Hematopoietic multipotent progenitor cell treated with erythropoietin and hydrocortisone succinate and interleukin-3 and kit ligand, for 4 days (in vitro differentiated cells): ENCODE measurements around the gene LIPC.

Experiments used
- DNase-seq: peaks from one replicate; pipeline ENCODE4 v3.0.0-alpha.2; 2015

Gene LIPC

GRCh38 chr15:58437531-58438105 lies 5.8 kb downstream of the LIPC start:
- DNase-seq = no peak

GRCh38 chr15:58438111-58438510 lies 6.3 kb downstream of the LIPC start:
- DNase-seq = no peak

DNA sequence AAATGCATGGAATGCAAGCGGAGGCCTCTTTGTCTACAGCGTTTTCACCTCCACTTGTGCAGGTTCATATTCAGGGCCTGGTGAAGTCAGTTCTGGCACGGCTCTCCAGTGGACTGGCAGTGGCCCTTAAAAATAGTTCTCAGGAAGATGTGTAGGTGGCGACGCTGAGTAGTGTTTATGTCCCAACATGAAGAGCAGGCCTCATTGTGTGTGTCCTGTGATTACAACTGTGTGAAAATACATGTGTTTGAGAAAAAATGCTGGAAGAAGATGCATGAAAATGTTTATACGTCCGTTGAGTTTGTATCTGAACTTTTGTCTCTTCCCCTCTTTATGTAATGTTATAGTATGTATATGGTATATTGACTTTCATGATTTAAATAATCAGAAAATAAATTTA lies 7.2 kb downstream of the LIPC start:
- DNase-seq = peak; percentile 86

- no peak for DNase-seq
These were observed 8.5 kb downstream of the LIPC start for GRCh38 chr15:58440158-58440910.

DNA sequence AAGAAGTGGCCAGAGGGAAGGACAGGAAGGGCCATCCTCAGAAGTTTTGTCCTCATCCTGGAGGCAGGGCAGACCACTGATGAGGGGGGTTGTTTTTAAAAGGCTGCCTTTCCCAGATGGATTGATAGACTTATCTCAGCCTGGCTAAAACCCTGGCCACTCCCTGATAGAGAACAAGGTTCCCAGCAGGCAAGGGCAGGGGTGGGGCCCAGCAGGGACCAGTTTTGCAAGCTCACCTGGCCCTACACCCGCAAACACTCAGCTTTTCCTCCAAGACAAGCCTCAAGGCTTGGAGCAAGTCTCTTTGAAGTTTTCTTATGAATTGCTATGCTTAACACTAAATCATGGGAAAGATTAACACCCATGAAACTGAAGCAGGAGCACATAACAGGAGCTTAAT lies 9.1 kb downstream of the LIPC start:
- DNase-seq = no peak

DNA sequence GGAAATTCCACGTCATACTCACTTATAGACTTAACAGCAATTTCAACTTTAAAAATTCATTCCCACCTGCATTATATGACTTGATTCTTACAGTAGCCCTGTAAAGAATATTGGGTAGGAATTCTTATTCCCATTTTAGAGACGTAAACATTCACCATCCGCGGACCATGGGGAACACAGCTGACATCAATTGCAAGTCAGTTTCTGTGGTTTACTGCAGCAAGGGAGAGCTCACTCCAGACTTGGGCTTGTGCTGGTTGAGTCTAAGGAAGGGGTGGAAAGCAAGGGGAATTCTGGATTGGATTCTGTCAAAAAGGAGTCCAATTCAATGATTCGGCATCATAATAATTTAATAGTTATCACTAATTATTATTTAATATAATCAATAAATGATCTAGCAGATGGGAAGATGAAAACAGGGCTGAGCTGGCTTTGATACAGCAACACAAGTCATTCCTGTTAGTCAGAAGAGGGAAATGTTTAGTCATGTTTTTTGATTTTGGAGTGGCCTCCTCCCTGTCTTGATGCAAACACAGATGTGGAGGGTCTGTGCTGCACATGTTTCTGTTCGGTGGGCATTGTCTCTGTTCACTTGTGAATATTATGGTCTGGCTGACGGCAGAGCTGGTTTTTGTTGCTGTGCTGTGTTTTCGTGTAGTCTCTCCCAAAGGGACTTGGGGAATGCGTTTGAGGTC lies 9.7 kb downstream of the LIPC start:
- no peak for DNase-seq

DNA sequence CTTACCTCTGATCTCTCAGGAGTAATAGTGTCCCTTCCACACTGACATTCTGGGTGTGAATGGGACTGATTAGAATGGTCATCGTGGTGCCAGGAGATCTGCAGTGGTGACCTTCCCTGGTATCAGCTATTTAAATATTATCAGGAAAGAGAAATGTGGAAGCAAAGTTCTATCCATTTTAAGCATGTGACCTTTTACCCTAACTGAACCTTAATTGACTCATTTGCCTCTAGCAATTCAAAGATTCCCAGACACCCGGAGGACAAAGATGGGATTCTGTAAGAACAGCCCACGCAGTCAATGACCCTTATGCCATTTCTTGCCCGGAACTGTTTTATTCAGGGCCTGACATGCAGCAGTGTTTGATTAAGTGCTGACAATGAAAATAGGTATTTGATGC lies 10.3 kb downstream of the LIPC start:
- no peak for DNase-seq

DNA sequence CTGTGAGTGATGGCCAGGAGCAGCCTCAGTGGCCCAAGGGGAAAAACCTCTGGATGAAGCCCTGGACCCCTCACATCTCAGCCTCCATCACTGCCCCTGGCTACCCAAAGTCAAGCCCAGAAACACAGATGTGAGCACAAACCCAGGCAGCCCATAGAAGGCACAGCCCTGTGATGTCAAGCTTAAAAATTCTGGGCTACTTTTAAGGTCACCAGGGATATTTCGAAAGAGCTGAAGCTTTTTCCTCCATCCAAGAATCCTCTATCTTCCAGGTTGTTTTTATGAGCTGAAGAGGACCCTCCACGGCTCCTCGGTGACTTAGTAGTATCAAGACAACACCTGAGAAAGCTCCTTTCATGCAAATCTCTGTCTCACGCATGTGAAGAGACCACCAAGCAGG lies 11.5 kb downstream of the LIPC start:
- no peak for DNase-seq

DNA sequence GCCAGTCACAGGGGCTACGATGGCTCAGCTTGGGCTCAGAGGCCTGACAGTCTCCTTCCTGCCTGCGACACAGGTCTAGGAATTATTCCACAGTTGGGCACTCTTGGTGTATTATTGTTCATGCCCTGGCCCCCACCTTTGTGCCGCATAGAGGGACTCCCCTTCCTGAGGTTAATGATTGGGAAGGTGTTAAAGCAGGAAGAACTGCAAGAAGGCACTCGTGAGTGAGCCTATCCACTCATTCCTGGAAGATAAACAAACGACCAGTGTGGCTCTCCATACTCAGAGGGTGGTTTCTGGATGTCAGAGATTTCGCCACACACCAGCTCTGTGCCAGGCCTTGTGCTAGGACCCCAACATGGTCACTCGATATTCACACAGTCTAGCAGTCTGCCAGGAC lies 12.3 kb downstream of the LIPC start:
- DNase-seq = no peak

DNA sequence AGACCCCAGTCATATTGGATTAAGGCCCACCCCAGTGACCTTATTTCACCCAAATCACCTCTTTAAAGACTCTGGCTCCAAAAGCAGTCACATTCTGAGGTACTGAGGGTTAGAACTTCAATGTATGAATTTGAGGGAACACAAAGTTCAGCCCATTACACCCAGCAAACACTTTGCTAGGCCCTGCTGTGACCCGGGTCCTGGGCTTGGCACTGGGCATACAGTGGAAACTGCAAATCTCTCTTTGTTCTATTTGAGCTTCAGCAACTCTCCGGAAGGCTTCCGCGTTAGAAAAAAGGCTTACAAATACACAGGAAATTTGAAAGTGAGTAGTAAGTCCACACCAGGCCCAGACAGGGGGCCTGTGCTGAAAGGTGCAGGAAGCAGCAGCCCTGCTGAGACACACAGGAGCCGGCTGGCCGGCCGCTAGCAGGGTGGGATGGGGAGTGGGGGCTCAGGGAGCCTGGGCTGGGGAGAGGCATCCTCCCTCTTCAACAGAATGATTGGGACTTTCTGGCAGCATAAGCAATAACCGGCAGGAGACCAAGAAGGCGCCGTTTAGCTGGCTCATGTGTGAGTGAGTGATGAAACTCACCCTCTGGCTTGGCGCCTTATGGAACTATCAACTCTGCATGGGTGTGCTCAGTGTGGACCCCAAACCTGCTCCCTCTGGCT lies 13.0 kb downstream of the LIPC start:
- no peak for DNase-seq

DNA sequence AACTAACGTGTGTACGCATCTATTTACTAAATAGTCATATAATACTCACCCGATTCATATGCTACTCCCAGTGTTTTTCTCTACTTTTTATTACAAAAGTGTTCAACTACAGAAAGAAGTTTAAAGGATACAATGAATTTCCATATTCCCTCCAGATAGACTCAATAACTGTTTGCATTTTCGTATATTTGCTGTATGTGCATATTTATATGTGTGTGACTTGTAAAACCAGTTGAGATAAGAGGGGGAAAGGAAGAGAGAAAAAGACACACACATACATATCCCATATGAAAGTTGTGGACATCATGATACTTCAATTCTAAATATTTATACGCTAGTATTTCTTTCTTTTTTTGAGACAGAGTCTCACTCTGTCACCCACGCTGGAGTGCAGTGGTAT lies 14.1 kb downstream of the LIPC start:
- no peak for DNase-seq

GRCh38 chr15:58446521-58446920 lies 14.7 kb downstream of the LIPC start:
- DNase-seq = no peak

DNA sequence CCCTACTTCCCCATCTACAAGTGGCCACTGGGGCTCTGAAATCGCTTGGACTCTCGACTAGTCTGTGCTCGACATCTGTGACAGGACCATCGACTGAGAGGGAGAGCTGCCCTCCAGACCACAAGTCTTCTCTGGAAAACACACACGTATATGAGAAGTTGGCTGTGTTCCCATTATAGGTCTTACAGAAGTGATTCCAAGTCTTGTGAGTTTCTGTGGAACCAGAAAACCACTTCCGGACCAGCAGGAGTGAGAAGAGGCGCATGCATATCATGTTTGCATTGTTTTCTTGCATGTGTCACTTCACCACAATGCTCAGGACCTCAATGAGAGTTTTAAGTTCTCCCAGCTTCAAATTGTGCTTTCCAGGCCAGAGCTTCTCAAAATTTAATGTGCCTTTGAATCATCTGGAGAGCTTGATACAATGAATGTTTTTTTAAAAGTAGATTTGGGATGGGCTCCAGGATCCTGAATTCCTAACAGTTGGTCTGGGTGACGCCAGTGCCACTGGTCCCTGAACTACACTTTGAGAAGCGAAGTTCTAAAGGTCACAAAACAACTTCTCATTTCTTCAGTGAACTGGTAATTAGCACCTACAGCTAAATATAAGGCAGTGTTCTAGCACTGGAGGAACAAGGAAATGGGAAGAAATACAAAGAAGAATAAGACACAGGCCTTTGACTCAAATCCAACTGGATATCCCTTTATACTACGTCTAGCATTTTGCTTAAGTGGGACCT lies 15.7 kb downstream of the LIPC start:
- DNase-seq = peak; percentile 50

DNA sequence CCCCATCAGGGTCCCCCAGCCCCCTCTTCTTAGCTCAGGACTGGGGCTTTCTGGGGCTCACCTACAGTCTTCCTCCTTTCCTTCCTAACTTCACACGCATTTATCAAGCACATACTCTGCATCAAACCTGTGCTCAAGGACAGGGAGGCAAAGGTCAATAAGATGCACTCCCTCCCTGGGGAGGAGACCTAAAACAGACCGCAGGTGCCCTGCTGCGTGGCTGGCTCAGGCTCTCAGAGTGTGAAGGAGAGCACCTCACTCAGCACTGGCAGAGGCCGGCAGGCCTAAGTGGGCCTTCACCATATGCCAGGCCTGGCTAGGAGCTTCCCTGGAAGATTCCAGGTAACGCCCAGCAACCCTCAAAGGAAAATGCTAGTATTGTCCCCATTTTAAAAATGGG lies 16.5 kb downstream of the LIPC start:
- no peak for DNase-seq

DNA sequence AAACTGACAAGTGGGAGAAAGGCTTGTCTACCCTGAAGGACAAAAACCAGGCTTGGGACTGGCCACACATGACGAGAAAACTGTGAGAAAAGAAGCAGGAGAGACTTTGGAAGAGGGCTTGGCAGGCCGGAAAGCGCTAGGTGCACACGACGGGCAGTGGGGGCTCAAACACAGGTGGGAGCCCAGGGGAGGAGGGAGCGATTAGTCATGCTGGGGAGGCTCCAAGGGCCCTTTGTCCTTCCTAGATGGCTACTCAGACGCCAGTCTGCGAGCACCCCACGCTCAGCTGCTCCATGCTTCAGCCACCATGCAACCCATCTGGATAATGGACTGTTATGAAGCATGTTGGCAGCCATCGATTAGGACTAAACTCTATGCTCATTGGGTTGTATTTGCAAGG lies 17.1 kb downstream of the LIPC start:
- DNase-seq = no peak

DNA sequence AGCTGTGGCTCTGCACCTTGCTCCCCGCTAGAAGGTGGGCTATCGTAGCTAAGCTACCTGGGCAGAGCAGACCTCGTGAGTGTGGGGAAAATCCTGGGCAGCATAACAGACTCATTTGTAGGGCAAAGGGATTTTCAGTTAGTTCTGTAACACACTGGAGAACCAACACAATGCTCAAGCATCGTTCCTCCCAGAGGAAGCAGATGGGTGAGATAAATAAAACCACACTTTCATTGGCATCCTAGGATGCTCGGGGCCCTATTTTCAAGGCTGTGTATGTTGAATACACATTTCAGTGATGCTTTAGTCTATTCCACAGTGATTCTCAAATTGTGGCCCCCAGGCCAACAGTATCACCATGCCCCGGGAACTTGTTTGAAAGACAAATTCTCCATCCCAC lies 20.0 kb downstream of the LIPC start:
- peak; percentile 64 for DNase-seq

DNA sequence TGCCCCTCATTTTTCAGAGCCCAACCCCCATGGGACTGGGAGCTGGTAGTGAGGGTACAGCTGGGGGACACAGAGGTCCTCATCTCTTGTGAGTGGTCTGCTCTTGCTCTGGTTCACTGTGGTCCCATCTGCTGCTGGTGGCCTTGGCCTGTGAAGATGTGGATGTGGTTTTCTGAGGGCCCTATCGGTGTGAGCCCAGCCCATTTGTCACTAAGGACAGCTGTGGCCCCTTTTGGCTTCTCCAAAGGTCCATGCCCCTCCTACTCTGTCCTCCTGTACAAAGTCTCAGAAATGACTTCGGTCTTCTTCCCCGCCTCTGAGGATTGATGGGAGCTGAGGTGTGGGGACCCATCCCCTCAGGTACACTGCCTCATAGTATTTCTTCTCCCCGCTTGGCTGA lies 21.0 kb downstream of the LIPC start:
- DNase-seq = peak; percentile 23

- DNase-seq = no peak
These were observed 22.4 kb downstream of the LIPC start for GRCh38 chr15:58453931-58454793.

- no peak for DNase-seq
These were observed 23.2 kb downstream of the LIPC start for GRCh38 chr15:58454950-58455401.

DNA sequence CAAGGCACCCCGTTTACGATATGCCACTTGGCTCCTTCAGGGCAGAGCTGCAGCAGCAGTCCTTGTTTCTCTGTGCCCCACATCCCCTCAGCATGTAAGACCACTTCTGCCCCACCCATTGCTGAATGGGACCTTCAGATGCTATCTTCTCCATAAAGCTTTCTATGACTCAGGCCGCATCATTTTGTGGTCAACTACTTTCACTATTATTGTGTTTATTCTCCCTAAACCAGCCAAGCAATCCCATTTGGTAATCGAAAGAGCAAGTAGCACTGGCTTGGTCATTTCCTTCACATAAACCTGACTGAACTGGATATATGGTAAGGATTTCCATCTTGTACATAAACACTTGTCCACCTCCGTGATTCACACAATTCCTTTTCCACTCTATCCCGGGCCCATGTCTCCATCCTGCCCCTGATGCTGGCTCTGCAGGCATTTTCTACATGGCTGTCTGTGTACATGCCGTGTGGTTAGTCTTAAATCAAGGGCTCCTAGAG lies 25.7 kb downstream of the LIPC start:
- peak; percentile 51 for DNase-seq

- DNase-seq = no peak
These were observed 26.3 kb downstream of the LIPC start for GRCh38 chr15:58458076-58458475.

DNA sequence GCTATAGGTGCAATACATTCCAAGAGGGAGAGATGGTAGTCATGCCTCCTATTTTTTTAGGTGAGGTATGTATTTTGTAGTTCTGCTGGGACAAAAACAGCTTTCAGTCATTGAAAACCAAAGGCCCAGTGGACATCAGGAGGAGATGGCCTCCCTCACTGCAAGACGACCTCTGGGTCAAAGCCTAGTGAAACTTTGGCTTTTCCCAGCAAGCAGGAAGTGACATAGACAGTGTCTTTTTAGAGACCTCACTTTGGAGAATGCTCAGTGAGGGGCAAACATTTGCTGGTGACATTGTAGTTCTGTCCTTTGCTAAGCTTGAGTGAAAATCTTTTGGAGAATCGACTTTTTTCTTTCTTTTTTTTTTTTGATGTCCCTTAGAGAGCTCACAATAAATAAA lies 27.3 kb downstream of the LIPC start:
- no peak for DNase-seq
